ENCODE measurements around the gene PLK1. TPM values are rescaled to one million over a fixed set of nuclear protein-coding genes. Genes with fewer than 3 reads are reported as not detected.

Gene PLK1
- total and polyA plus RNA-seq, 5 donors from 2014 or later: 1.4 to 4.2 (median 2.1) TPM

- Histone ChIP-seq H3K4me3 (ENCODE audit: low read depth, low read length) (no peak overlapping the region), H3K27ac (ENCODE audit: insufficient read depth, low read length, poor library complexity, severe bottlenecking) (no peak overlapping the region), H3K4me1 (ENCODE audit: control insufficient read depth, insufficient read depth, low read length, poor library complexity, severe bottlenecking) (no peaks in the 10 kb centered on the region), H3K36me3 (ENCODE audit: control insufficient read depth, insufficient read depth, low read length) (peaks cover 68% of the 10 kb centered on the region), H3K9me3 (ENCODE audit: control insufficient read depth in 2 of 2, low read length in 2 of 2) (no peaks in the 10 kb centered on the region), H3K27me3 (ENCODE audit: control insufficient read depth, insufficient read depth, low read length) (no peaks in the 10 kb centered on the region)
- ATAC-seq (ENCODE audit: low read depth in 2 of 2): no peak
- no peaks in the 10 kb centered on the region for H3K9me3 Mint-ChIP-seq
- no peaks in the 10 kb centered on the region for H3K27me3 Mint-ChIP-seq
- no peak overlapping the region for H3K27ac Mint-ChIP-seq
- DNase-seq: no peak
- H3K4me1 Mint-ChIP-seq: peaks cover 7 to 22% (median 12%) of the 10 kb centered on the region in 4 donors
- H3K4me3 Mint-ChIP-seq: no peak overlapping the region
- peaks cover 60% of the 10 kb centered on the region for H3K36me3 Mint-ChIP-seq
Observed at GRCh38 chr16:23668873-23669272, 9.8 kb upstream of the PLK1 start.

- H3K9me3 ChIP-seq (ENCODE audit: control insufficient read depth in 2 of 2, low read length in 2 of 2): no peaks in the 10 kb centered on the region
- H3K27ac ChIP-seq (ENCODE audit: insufficient read depth, low read length, poor library complexity, severe bottlenecking): no peak overlapping the region
- Mint-ChIP-seq H3K4me1 (peaks cover 7 to 22% (median 12%) of the 10 kb centered on the region in 4 donors), H3K9me3 (no peaks in the 10 kb centered on the region), H3K4me3 (peak overlapping the region in 1 of 4 donors; percentile 37), H3K27me3 (no peaks in the 10 kb centered on the region), H3K36me3 (peaks cover 54% of the 10 kb centered on the region), H3K27ac (peak overlapping the region in 1 of 3 donors; percentile 86)
- H3K36me3 ChIP-seq (ENCODE audit: control insufficient read depth, insufficient read depth, low read length): peaks cover 56% of the 10 kb centered on the region
- no peaks in the 10 kb centered on the region for H3K27me3 ChIP-seq (ENCODE audit: control insufficient read depth, insufficient read depth, low read length)
- ATAC-seq (ENCODE audit: low read depth in 2 of 2) (peak; percentile 74 to 84), DNase-seq (peak in 1 of 3 donors; percentile 71)
- no peak overlapping the region for H3K4me3 ChIP-seq (ENCODE audit: low read depth, low read length)
- no peaks in the 10 kb centered on the region for H3K4me1 ChIP-seq (ENCODE audit: control insufficient read depth, insufficient read depth, low read length, poor library complexity, severe bottlenecking)
Observed at GRCh38 chr16:23670137-23670776, 8.4 kb upstream of the PLK1 start.

- Mint-ChIP-seq H3K4me1 (peaks cover 10 to 30% (median 16%) of the 10 kb centered on the region in 4 donors), H3K27me3 (no peaks in the 10 kb centered on the region), H3K36me3 (peaks cover 17% of the 10 kb centered on the region), H3K27ac (no peak overlapping the region), H3K9me3 (no peaks in the 10 kb centered on the region), H3K4me3 (no peak overlapping the region)
- H3K36me3 ChIP-seq (ENCODE audit: control insufficient read depth, insufficient read depth, low read length): peaks cover 19% of the 10 kb centered on the region
- H3K27ac ChIP-seq (ENCODE audit: insufficient read depth, low read length, poor library complexity, severe bottlenecking): no peak overlapping the region
- ATAC-seq (ENCODE audit: low read depth in 2 of 2): no peak
- H3K4me3 ChIP-seq (ENCODE audit: low read depth, low read length): no peak overlapping the region
- no peak for DNase-seq
- no peaks in the 10 kb centered on the region for H3K9me3 ChIP-seq (ENCODE audit: control insufficient read depth in 2 of 2, low read length in 2 of 2)
- H3K4me1 ChIP-seq (ENCODE audit: control insufficient read depth, insufficient read depth, low read length, poor library complexity, severe bottlenecking): peaks cover 11% of the 10 kb centered on the region
- no peaks in the 10 kb centered on the region for H3K27me3 ChIP-seq (ENCODE audit: control insufficient read depth, insufficient read depth, low read length)
Observed at GRCh38 chr16:23673971-23674614, 4.6 kb upstream of the PLK1 start.

GRCh38 chr16:23676924-23677480, 1.7 kb upstream of the PLK1 start:
- DNase-seq (no peak), ATAC-seq (ENCODE audit: low read depth in 2 of 2) (no peak)
- Histone ChIP-seq H3K27me3 (ENCODE audit: control insufficient read depth, insufficient read depth, low read length) (no peaks in the 10 kb centered on the region), H3K4me1 (ENCODE audit: control insufficient read depth, insufficient read depth, low read length, poor library complexity, severe bottlenecking) (peaks cover 27% of the 10 kb centered on the region), H3K9me3 (ENCODE audit: control insufficient read depth in 2 of 2, low read length in 2 of 2) (no peaks in the 10 kb centered on the region), H3K36me3 (ENCODE audit: control insufficient read depth, insufficient read depth, low read length) (peaks cover 2% of the 10 kb centered on the region), H3K27ac (ENCODE audit: insufficient read depth, low read length, poor library complexity, severe bottlenecking) (no peak overlapping the region), H3K4me3 (ENCODE audit: low read depth, low read length) (no peak overlapping the region)
- H3K27me3 Mint-ChIP-seq: no peaks in the 10 kb centered on the region
- no peaks in the 10 kb centered on the region for H3K9me3 Mint-ChIP-seq
- H3K4me1 Mint-ChIP-seq: peaks cover 8 to 21% (median 15%) of the 10 kb centered on the region in 4 donors
- peak overlapping the region; percentile 86 to 95 (median 90) for H3K4me3 Mint-ChIP-seq
- no peak overlapping the region for H3K27ac Mint-ChIP-seq
- peaks cover 4% of the 10 kb centered on the region for H3K36me3 Mint-ChIP-seq

GRCh38 chr16:23679274-23679985, 741 bp downstream of the PLK1 start:
- peaks cover 8 to 25% (median 15%) of the 10 kb centered on the region in 4 donors for H3K4me1 Mint-ChIP-seq
- Histone ChIP-seq H3K27ac (ENCODE audit: insufficient read depth, low read length, poor library complexity, severe bottlenecking) (no peak overlapping the region), H3K9me3 (ENCODE audit: control insufficient read depth in 2 of 2, low read length in 2 of 2) (no peaks in the 10 kb centered on the region), H3K4me3 (ENCODE audit: low read depth, low read length) (peak overlapping the region; percentile 58), H3K36me3 (ENCODE audit: control insufficient read depth, insufficient read depth, low read length) (peaks cover 11% of the 10 kb centered on the region), H3K27me3 (ENCODE audit: control insufficient read depth, insufficient read depth, low read length) (no peaks in the 10 kb centered on the region), H3K4me1 (ENCODE audit: control insufficient read depth, insufficient read depth, low read length, poor library complexity, severe bottlenecking) (peaks cover 27% of the 10 kb centered on the region)
- ATAC-seq (ENCODE audit: low read depth in 2 of 2): no peak
- H3K36me3 Mint-ChIP-seq: peaks cover 9% of the 10 kb centered on the region
- peak in 1 of 3 donors; percentile 23 for DNase-seq
- H3K27ac Mint-ChIP-seq: peak overlapping the region in 2 of 3 donors; percentile 31 to 48
- no peaks in the 10 kb centered on the region for H3K9me3 Mint-ChIP-seq
- peak overlapping the region; percentile 86 to 91 (median 90) for H3K4me3 Mint-ChIP-seq
- H3K27me3 Mint-ChIP-seq: no peaks in the 10 kb centered on the region

GRCh38 chr16:23679986-23680336, 1.3 kb downstream of the PLK1 start:
- H3K36me3 ChIP-seq (ENCODE audit: control insufficient read depth, insufficient read depth, low read length): peaks cover 11% of the 10 kb centered on the region
- Mint-ChIP-seq H3K4me1 (peaks cover 8 to 25% (median 15%) of the 10 kb centered on the region in 4 donors), H3K9me3 (no peaks in the 10 kb centered on the region), H3K36me3 (peaks cover 9% of the 10 kb centered on the region), H3K27me3 (no peaks in the 10 kb centered on the region), H3K27ac (peak overlapping the region in 1 of 3 donors; percentile 48), H3K4me3 (peak overlapping the region; percentile 77 to 91 (median 87))
- peak overlapping the region; percentile 58 for H3K4me3 ChIP-seq (ENCODE audit: low read depth, low read length)
- H3K27me3 ChIP-seq (ENCODE audit: control insufficient read depth, insufficient read depth, low read length): no peaks in the 10 kb centered on the region
- ATAC-seq (ENCODE audit: low read depth in 2 of 2) (no peak), DNase-seq (no peak)
- no peak overlapping the region for H3K27ac ChIP-seq (ENCODE audit: insufficient read depth, low read length, poor library complexity, severe bottlenecking)
- no peaks in the 10 kb centered on the region for H3K9me3 ChIP-seq (ENCODE audit: control insufficient read depth in 2 of 2, low read length in 2 of 2)
- H3K4me1 ChIP-seq (ENCODE audit: control insufficient read depth, insufficient read depth, low read length, poor library complexity, severe bottlenecking): peaks cover 27% of the 10 kb centered on the region

GRCh38 chr16:23682181-23682580, 3.5 kb downstream of the PLK1 start:
- Mint-ChIP-seq H3K36me3 (peaks cover 16% of the 10 kb centered on the region), H3K27ac (no peak overlapping the region), H3K9me3 (no peaks in the 10 kb centered on the region), H3K4me1 (peaks cover 5 to 24% (median 14%) of the 10 kb centered on the region in 4 donors), H3K27me3 (no peaks in the 10 kb centered on the region), H3K4me3 (peak overlapping the region in 1 of 4 donors; percentile 27)
- no peak for ATAC-seq (ENCODE audit: low read depth in 2 of 2)
- no peaks in the 10 kb centered on the region for H3K27me3 ChIP-seq (ENCODE audit: control insufficient read depth, insufficient read depth, low read length)
- H3K9me3 ChIP-seq (ENCODE audit: control insufficient read depth in 2 of 2, low read length in 2 of 2): no peaks in the 10 kb centered on the region
- H3K4me1 ChIP-seq (ENCODE audit: control insufficient read depth, insufficient read depth, low read length, poor library complexity, severe bottlenecking): peaks cover 27% of the 10 kb centered on the region
- H3K36me3 ChIP-seq (ENCODE audit: control insufficient read depth, insufficient read depth, low read length): peaks cover 14% of the 10 kb centered on the region
- DNase-seq: no peak
- H3K27ac ChIP-seq (ENCODE audit: insufficient read depth, low read length, poor library complexity, severe bottlenecking): no peak overlapping the region
- no peak overlapping the region for H3K4me3 ChIP-seq (ENCODE audit: low read depth, low read length)
